HG02884 (cell line): ENCODE measurements around the gene ERO1A.
"Not testable (repeated sequence)": the region's sequence is repeated elsewhere in the genome, so short reads cannot be mapped to it uniquely, and the experiment has no call there.

Experiments
- ATAC-seq: cut with Tn5 transposase; IDR thresholded peaks from one replicate; pipeline ENCODE4 v1.9.1; 2021; ENCODE audit warnings: mild to moderate bottlenecking, moderate library complexity; ENCODE audit not compliant: unreplicated experiment

Gene ERO1A

DNA sequence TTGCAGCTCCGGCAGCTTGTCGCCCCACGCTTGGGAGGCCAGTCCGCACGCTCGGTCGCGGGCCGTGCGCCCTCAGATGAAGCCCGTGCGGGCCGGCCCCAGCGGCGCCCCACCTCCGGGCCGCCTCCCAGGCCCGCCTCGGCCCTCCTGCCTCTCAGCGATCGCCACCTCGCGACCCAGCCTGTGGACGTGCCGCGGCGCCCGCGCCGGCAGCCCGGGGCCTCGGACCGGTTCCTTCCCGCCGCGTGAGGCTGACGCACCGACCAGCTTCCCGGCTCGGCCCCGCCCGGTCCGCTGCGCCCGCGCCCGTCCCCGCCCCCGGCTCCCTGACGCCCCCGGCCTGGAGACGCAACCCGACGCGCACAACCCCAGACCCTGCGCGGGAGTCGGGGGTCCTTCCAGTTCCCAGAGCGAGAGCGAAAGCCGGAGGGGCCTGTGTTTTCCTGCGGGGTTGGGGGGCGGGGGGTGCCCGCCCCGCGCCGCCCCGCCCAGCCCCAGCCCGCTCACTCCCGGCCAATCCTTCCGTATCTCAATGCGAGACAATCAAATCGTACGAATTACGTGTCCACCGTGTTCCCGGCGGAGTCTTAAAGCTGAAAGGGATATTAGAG is at the start of gene ERO1A:
Gene ERO1A, minus strand, starts transcription at position 78 of the 611 bp plus-strand sequence. Its CDS starts 77 bp downstream, at position 1.
- ATAC-seq: peak; percentile 64

DNA sequence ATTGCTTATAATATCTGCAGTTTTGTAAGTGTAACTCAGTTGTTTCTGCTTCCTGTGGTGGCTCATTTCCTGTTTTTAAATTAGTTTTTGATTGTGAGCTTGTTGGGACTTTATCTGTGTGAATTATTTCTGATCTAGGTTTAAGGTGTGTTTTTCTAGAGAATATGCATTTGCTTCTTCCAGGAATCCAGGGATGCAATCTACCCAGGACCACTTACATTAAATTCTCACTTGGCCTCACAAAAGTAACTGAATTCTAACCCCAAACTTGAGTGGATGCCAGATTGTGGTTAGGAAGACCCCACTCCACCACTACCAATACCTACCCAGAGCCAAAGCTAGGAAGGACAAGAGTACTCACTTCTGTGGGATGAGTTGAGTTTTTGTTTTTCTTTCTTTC is 46.5 kb upstream of the ERO1A start:
- peak; percentile 17 for ATAC-seq

DNA sequence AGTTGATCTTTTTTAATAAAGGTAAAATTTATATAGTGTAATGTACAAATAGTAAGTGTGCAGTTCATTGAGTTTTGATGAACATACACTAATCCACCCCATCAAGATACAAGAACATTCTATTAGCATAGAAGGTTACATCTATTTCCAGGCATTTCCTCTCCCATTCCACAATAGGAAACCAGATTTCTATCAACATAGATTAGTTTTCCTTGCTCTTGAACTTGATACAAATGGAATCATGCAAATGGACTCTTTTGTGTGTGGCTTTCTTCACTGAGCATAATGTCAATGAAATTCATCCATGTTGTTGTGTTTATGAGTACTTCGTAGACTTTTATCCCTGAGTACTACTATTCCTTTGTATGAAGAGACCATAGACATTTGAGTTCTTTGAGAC is 45.4 kb upstream of the ERO1A start:
- no peak for ATAC-seq

DNA sequence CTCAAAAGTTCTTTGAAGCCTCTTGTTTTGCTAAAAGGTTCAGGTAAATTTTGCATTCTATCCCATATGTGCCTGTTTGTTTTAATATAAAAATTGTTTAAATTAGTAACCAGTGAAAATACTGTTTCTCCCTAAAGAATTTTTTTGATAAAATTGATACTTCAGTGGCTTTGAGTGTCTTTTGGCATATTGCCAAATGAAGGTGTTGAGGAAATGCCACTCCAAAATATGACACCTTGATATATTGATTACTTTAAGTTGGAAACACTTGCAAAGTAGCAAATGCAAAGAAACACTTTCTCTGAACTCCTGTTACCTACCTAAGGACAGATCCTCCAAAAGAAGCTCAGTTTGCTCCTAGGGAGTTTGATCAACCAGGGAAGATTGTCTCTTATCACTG is 43.1 kb upstream of the ERO1A start:
- no peak for ATAC-seq

GRCh38 chr14:52735921-52736489 is 40.6 kb upstream of the ERO1A start:
- no peak for ATAC-seq

GRCh38 chr14:52733824-52734223 is 38.5 kb upstream of the ERO1A start:
- no peak for ATAC-seq

DNA sequence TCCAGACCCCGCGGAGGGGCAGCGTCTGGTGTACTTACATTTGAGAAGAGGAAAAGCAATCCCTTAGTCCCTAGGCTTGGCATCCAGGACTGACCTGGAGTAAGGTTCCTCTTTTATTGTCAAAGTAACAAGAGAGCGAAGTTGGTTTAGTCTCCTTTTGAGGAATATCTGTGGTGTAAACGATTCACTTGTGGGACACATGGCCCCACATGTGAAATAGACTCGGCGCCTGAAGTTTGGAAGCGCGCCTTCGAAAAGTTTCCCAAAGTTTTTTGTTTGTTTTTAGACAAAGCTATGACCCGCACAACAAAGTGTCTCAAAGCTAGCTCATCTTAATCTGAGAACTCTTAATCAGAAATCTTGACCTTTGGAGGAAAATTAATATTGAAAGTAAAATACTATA is 35.4 kb upstream of the ERO1A start:
- ATAC-seq: no peak

DNA sequence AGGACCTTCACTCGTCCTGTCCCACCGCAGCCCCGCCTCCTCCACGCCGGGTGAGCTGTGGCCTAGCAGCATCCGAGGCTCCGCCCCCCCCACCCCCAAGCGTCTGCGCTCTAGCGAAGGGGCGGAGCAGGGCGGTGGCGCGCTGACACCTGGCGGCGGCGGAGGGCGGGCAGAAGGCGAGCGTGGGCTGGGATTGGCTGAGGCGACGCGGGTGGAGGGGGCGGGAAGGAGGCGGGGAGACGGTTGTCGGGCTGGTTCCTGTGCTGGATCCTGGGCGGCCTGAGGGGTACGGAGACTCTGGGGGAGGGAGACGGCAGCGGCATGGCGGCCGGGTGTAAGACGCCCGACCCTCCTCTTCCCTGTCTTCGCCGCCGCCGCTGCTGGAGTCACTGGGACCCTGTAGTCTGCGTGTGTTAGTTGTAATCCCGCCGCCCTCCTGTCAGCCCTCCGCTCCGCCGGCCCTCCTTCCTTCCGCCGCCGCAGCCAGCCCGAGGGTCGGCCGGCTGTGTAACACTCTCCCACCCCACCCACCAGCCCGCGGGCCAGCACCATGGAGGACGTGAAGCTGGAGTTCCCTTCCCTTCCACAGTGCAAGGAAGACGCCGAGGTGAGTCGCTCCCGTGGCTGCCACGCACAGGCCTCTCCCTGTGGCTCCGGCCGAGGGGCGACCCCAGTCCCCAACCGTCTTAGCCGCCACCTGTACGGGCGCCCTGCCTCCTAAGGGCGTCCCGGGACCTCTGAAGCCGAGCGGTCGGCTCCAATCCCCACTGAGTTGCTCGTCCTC is 34.8 kb upstream of the ERO1A start, which contains the start of gene STYX:
Gene STYX, plus strand, starts transcription at position 242 of the 784 bp plus-strand sequence. Its CDS starts 309 bp downstream, at position 551.
- ATAC-seq: peak; percentile 86

DNA sequence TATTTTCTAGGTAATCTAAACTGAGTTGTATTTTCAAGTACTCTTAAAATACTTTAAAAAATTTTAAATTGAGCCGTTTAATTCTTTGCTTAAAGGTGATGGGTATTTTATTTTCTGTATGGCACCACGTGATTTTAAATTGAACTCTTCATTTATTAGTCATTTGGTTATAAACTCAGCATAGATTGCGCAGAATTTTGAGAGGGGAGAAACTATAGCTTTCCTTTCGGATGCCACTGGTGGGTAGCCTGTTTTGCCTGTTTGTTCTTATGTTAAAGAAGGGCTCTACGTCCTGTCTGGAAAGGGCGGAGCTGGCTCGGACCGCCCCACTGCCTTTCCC is 34.2 kb upstream of the ERO1A start:
- ATAC-seq: no peak

GRCh38 chr14:52729035-52729434 is 33.7 kb upstream of the ERO1A start:
- not testable (repeated sequence) for ATAC-seq

- not testable (repeated sequence) for ATAC-seq
Observed at GRCh38 chr14:52727509-52727908, 32.2 kb upstream of the ERO1A start.

- no peak for ATAC-seq
Observed at GRCh38 chr14:52724360-52724644, 28.9 kb upstream of the ERO1A start.

GRCh38 chr14:52723514-52724359 is 28.4 kb upstream of the ERO1A start:
- no peak for ATAC-seq

GRCh38 chr14:52716155-52716554 is 20.8 kb upstream of the ERO1A start:
- no peak for ATAC-seq

DNA sequence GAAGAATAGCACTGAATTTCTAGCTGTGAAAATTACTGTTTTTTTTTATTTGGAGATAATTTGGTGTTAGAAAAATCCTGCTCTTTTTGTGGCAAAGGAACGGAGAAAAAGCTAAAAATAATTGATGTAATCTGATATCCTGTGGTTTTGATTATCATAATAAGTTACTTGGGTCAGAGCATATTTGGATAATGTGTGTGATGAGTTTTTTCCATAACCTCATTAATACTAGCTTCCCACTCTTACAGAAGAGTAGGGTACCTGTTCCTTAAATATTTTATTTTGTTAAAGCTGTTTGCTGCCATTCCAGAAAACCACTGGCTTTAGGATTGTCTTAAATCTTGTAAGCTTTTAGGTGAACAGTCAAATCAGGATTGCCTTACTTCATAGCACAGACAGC is 16.3 kb upstream of the ERO1A start:
- ATAC-seq: no peak

DNA sequence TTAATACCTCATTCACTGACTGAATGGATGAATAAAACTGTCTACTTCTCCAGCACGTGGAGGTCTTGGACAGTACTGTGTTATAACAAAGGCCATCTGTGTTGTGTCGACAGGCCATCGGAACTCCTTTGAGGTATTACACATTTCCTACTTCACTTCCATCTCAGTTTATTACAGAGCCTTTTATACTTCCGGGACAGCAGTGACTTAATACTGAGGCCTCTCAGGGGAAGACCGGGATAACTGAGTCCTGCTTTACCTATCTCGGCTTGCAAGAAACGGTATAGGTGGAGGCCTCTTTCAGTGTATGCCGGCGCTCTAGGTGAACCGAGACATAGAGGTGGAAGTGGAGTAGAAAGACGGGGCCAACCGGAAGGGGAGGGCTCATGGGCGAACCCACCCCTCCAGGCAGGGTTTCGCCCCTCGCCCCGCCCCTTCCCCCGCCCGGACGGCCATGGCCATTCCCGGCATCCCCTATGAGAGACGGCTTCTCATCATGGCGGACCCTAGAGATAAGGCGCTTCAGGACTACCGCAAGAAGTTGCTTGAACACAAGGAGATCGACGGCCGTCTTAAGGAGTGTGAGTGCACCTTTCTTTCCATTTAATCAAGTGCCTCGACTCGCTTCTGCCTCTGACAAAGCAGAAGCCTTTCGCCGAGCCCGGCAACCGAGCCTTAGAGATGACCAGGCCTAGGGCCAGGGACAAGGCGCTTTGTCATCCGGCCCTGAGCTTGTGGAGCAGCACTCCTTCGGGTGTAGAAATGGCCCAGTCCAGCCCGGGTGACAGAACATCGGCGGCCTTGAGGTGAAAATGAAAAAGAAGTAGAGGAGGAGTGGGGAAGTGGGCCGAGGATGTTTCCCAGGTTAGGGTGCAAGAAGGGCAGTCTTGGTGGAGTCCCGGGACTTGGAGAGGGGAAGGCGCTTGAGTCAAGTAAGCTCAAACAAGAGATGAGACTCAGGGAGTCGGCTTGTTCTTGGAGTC is 11.7 kb upstream of the ERO1A start, which contains the start of gene PSMC6:
Gene PSMC6, plus strand, starts transcription at position 477 of the 983 bp plus-strand sequence. Its CDS starts 20 bp downstream, at position 497.
- peak; percentile 93 for ATAC-seq

- ATAC-seq: no peak
Observed at GRCh38 chr14:52706286-52706685, 10.9 kb upstream of the ERO1A start.

DNA sequence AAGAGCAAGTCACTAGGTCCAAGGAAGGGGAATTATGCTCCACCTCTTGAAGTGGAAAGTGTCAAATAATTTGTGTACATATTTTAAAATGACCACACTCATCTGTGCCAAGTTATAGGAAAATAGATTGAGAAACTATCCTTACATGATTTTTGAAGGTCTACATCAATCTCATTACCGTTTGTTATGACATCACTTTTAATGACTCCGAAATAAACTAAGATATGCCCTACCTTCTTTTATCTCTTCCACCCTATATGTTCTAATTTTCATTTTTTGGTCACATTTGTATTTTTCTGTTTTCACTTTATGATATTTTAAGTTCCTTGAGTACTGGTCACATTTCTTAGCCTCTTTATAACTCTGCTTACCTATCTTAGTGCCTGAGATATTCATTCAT is 8.3 kb upstream of the ERO1A start:
- ATAC-seq: no peak

DNA sequence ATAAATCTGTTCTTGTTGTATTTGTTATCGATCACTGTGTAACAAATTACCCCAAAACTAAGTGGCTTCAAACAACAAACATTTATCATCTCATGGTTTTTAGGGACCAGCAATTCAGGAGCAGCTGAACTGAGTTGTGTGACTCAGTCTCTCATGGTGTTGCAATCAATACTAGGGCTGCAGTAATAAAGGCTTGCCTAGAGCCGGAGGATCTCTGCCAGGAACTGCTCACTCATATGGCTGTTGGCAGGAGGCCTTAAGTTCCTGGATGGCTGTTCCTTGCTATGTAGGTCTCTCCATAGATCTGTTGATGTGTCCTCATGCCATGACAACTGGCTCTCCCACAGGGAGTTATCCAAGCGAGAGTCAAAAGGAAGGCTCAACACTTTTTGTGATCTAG is 7.9 kb upstream of the ERO1A start:
- ATAC-seq: no peak

- no peak for ATAC-seq
Observed at GRCh38 chr14:52701223-52701622, 5.9 kb upstream of the ERO1A start.
